SK-N-MC (cell line): ENCODE measurements around the gene KCNG1.
A peak's percentile ranks its signal among the peaks of the same experiment; 100 is the strongest.
"Not testable (repeated sequence)": the region's sequence is repeated elsewhere in the genome, so short reads cannot be mapped to it uniquely, and the experiment has no call there.

ENCODE experiments used
- DNase-seq: peaks from one replicate; pipeline ENCODE4 v3.0.0-alpha.2; 2011; ENCODE audit warnings: low read depth, low spot score
- H3K27ac ChIP-seq: fragments of 200-600 bp; sonication (generic); 2 replicates; pipeline ENCODE4 v1.5.1; 2016; ENCODE audit warnings: mixed run types
- H3K36me3 ChIP-seq: fragments of 200-600 bp; sonication (generic); 2 replicates; pipeline ENCODE4 v1.6.1; 2017; ENCODE audit warnings: antibody characterized with exemption, low read length, mixed read lengths; ENCODE audit not compliant: insufficient read depth
- H3K4me3 ChIP-seq: fragments of 200-600 bp; sonication (generic); 2 replicates; pipeline ENCODE4 v1.5.1; 2016
- H3K9ac ChIP-seq: fragments of 200-600 bp; sonication (generic); 2 replicates; pipeline ENCODE4 v1.8.0; 2017; ENCODE audit warnings: mixed run types, mixed read lengths; ENCODE audit not compliant: insufficient read length
- H3K9me3 ChIP-seq: fragments of 200-600 bp; sonication (generic); 2 replicates; pipeline ENCODE4 v1.6.1; 2017; ENCODE audit warnings: low read depth, mild to moderate bottlenecking, antibody characterized with exemption, low read length, moderate library complexity, mixed read lengths
- EZH2 ChIP-seq: fragments of 200-600 bp; sonication (generic); IDR thresholded peaks from one replicate; pipeline ENCODE4 v1.6.1; 2017; ENCODE audit warnings: antibody characterized with exemption
- FOXP2 ChIP-seq: optimal IDR thresholded peaks from 2 replicates; pipeline ENCODE3; 2011; ENCODE audit warnings: mild to moderate bottlenecking, moderate library complexity; ENCODE audit not compliant: insufficient read depth; ENCODE audit errors: extremely low read length, control extremely low read depth
- POLR2AphosphoS5 ChIP-seq: IDR thresholded peaks from 2 replicates; pipeline ENCODE4 v1.6.1; 2012; ENCODE audit warnings: mild to moderate bottlenecking, low read depth, low read length, borderline replicate concordance

Gene KCNG1

GRCh38 chr20:50987493-50988210 lies 35.3 kb downstream of the KCNG1 start:
- TF ChIP-seq FOXP2 = no peak
- TF ChIP-seq EZH2 = no peak
- TF ChIP-seq POLR2AphosphoS5 = no peak
- Histone ChIP-seq H3K27ac (no peak overlapping the region), H3K4me3 (no peak overlapping the region), H3K9me3 (no peaks in the 10 kb centered on the region), H3K36me3 (no peaks in the 10 kb centered on the region), H3K9ac (no peak overlapping the region)
- peak; percentile 52 for DNase-seq

- DNase-seq = no peak
- TF ChIP-seq POLR2AphosphoS5 = no peak
- no peak for TF ChIP-seq EZH2
- no peak for TF ChIP-seq FOXP2
- Histone ChIP-seq H3K4me3 (no peak overlapping the region), H3K27ac (no peak overlapping the region), H3K9me3 (no peaks in the 10 kb centered on the region), H3K9ac (no peak overlapping the region), H3K36me3 (no peaks in the 10 kb centered on the region)
Observed at GRCh38 chr20:50983321-50983720, 39.6 kb downstream of the KCNG1 start.

GRCh38 chr20:50982363-50982762 lies 40.5 kb downstream of the KCNG1 start:
- TF ChIP-seq EZH2 (no peak), FOXP2 (no peak)
- Histone ChIP-seq H3K36me3 (no peaks in the 10 kb centered on the region), H3K27ac (no peak overlapping the region), H3K9ac (no peak overlapping the region), H3K9me3 (no peaks in the 10 kb centered on the region), H3K4me3 (no peak overlapping the region)
- DNase-seq = no peak

- H3K27ac ChIP-seq = no peak overlapping the region
- H3K9ac ChIP-seq = no peak overlapping the region
- TF ChIP-seq POLR2AphosphoS5 (no peak), FOXP2 (no peak), EZH2 (no peak)
- H3K36me3 ChIP-seq = no peaks in the 10 kb centered on the region
- H3K4me3 ChIP-seq = no peak overlapping the region
- no peaks in the 10 kb centered on the region for H3K9me3 ChIP-seq
- DNase-seq = no peak
Observed at GRCh38 chr20:50981714-50982048, 41.2 kb downstream of the KCNG1 start.

- peak; percentile 18 for DNase-seq
- TF ChIP-seq POLR2AphosphoS5 (no peak), FOXP2 (no peak), EZH2 (no peak)
- no peaks in the 10 kb centered on the region for H3K9me3 ChIP-seq
- H3K4me3 ChIP-seq = no peak overlapping the region
- H3K36me3 ChIP-seq = no peaks in the 10 kb centered on the region
- no peak overlapping the region for H3K27ac ChIP-seq
- no peak overlapping the region for H3K9ac ChIP-seq
Observed at GRCh38 chr20:50980851-50981713, 41.8 kb downstream of the KCNG1 start.

GRCh38 chr20:50980071-50980681 lies 42.7 kb downstream of the KCNG1 start:
- Histone ChIP-seq H3K9me3 (no peaks in the 10 kb centered on the region), H3K9ac (no peak overlapping the region), H3K27ac (no peak overlapping the region), H3K36me3 (no peaks in the 10 kb centered on the region), H3K4me3 (no peak overlapping the region)
- DNase-seq = no peak
- no peak for TF ChIP-seq FOXP2
- no peak for TF ChIP-seq EZH2

GRCh38 chr20:50978533-50978932 lies 44.4 kb downstream of the KCNG1 start:
- H3K36me3 ChIP-seq, H3K9me3 ChIP-seq, H3K4me3 ChIP-seq, DNase-seq, H3K27ac ChIP-seq, H3K9ac ChIP-seq: not testable (repeated sequence)

GRCh38 chr20:50977066-50978021 lies 45.6 kb downstream of the KCNG1 start:
- H3K36me3 ChIP-seq = no peaks in the 10 kb centered on the region
- H3K9me3 ChIP-seq = no peaks in the 10 kb centered on the region
- H3K27ac ChIP-seq = no peak overlapping the region
- TF ChIP-seq POLR2AphosphoS5 = no peak
- TF ChIP-seq EZH2 = no peak
- TF ChIP-seq FOXP2 = no peak
- DNase-seq = no peak
- H3K9ac ChIP-seq = no peak overlapping the region
- H3K4me3 ChIP-seq = no peak overlapping the region
